H9 (cell line): ENCODE measurements around the gene IQCM. TPM values are rescaled to one million over a fixed set of nuclear protein-coding genes. Genes with fewer than 3 reads are reported as not detected.

ENCODE experiments used
- DNase-seq: peaks from one replicate; pipeline ENCODE4 v3.0.0-alpha.2; 2017
- H2AFZ ChIP-seq: one replicate; pipeline ENCODE4 v1.6.1; 2013; ENCODE audit warnings: mild to moderate bottlenecking, low read length, control low read depth, moderate library complexity
- H2AK5ac ChIP-seq: 2 replicates; pipeline ENCODE4 v1.6.1; 2013; ENCODE audit warnings: low read length, control low read depth, mixed read lengths; ENCODE audit not compliant: insufficient read length
- H2BK120ac ChIP-seq: one replicate; pipeline ENCODE4 v1.6.1; 2013; ENCODE audit warnings: low read depth, mild to moderate bottlenecking, low read length, control low read depth, inconsistent platforms; ENCODE audit not compliant: poor library complexity, severe bottlenecking
- H2BK12ac ChIP-seq: 2 replicates; pipeline ENCODE4 v1.6.1; 2013; ENCODE audit warnings: low read length, control low read depth, mixed read lengths, low read depth; ENCODE audit not compliant: insufficient read length
- H2BK15ac ChIP-seq: 2 replicates; pipeline ENCODE4 v1.6.1; 2013; ENCODE audit warnings: low read depth, low read length, control low read depth
- H2BK20ac ChIP-seq: one replicate; pipeline ENCODE4 v1.6.1; 2013; ENCODE audit warnings: low read depth, mild to moderate bottlenecking, low read length, control low read depth, inconsistent platforms; ENCODE audit not compliant: poor library complexity, severe bottlenecking
- H2BK5ac ChIP-seq: 2 replicates; pipeline ENCODE4 v1.6.1; 2013; ENCODE audit warnings: low read length, control low read depth, mixed read lengths; ENCODE audit not compliant: insufficient read length
- H3K14ac ChIP-seq: 2 replicates; pipeline ENCODE4 v1.6.1; 2013; ENCODE audit warnings: low read length, control low read depth; ENCODE audit not compliant: insufficient read depth
- H3K18ac ChIP-seq: 2 replicates; pipeline ENCODE4 v1.6.1; 2013; ENCODE audit warnings: low read depth, mild to moderate bottlenecking, mixed read lengths, low read length, control low read depth; ENCODE audit not compliant: insufficient read length
- H3K23ac ChIP-seq: 2 replicates; pipeline ENCODE4 v1.6.1; 2013; ENCODE audit warnings: low read length, control low read depth, mixed read lengths, low read depth; ENCODE audit not compliant: insufficient read length
- H3K23me2 ChIP-seq: 2 replicates; pipeline ENCODE4 v1.6.1; 2013; ENCODE audit warnings: low read depth, mild to moderate bottlenecking, mixed read lengths, low read length, control low read depth; ENCODE audit not compliant: insufficient read length, poor library complexity, severe bottlenecking
- H3K27ac ChIP-seq: 2 replicates; pipeline ENCODE4 v1.5.1; 2013; ENCODE audit warnings: low read length, control low read depth, mixed read lengths, low read depth; ENCODE audit not compliant: insufficient read length
- H3K27me3 ChIP-seq: 2 replicates; pipeline ENCODE4 v1.6.1; 2013; ENCODE audit warnings: low read length, control low read depth, inconsistent platforms; ENCODE audit not compliant: insufficient read depth
- H3K4ac ChIP-seq: 2 replicates; pipeline ENCODE4 v1.6.1; 2013; ENCODE audit warnings: low read depth, mild to moderate bottlenecking, control low read depth, inconsistent platforms, low read length, moderate library complexity
- H3K4me1 ChIP-seq: 2 replicates; pipeline ENCODE4 v1.6.1; 2013; ENCODE audit warnings: low read length, control low read depth, inconsistent platforms; ENCODE audit not compliant: insufficient read depth
- H3K4me2 ChIP-seq: 2 replicates; pipeline ENCODE4 v1.6.1; 2013; ENCODE audit warnings: low read length, control low read depth, mixed read lengths; ENCODE audit not compliant: insufficient read length, insufficient read depth
- H3K56ac ChIP-seq: 2 replicates; pipeline ENCODE4 v1.6.1; 2013; ENCODE audit warnings: low read depth, mild to moderate bottlenecking, mixed read lengths, low read length, control low read depth; ENCODE audit not compliant: insufficient read length
- H3K79me1 ChIP-seq: 2 replicates; pipeline ENCODE4 v1.6.1; 2013; ENCODE audit warnings: low read depth, mild to moderate bottlenecking, moderate library complexity, low read length, control low read depth, inconsistent platforms; ENCODE audit not compliant: insufficient read depth, poor library complexity, severe bottlenecking
- H3K79me2 ChIP-seq: 2 replicates; pipeline ENCODE4 v1.6.1; 2013; ENCODE audit warnings: low read length, control low read depth, inconsistent platforms; ENCODE audit not compliant: insufficient read depth
- H3K9ac ChIP-seq: 2 replicates; pipeline ENCODE4 v1.6.1; 2013; ENCODE audit warnings: low read length, control low read depth, mixed read lengths; ENCODE audit not compliant: insufficient read length; ENCODE audit errors: extremely low read depth
- H3K9me3 ChIP-seq: one replicate; pipeline ENCODE4 v1.6.1; 2013; ENCODE audit warnings: low read depth, low read length, inconsistent platforms; ENCODE audit not compliant: control insufficient read depth
- H3T11ph ChIP-seq: one replicate; pipeline ENCODE4 v1.6.1; 2013; ENCODE audit warnings: mild to moderate bottlenecking, low read length, control low read depth, inconsistent platforms
- H4K20me1 ChIP-seq: one replicate; pipeline ENCODE4 v1.6.1; 2013; ENCODE audit not compliant: control insufficient read depth, insufficient read length, insufficient read depth
- H4K5ac ChIP-seq: 2 replicates; pipeline ENCODE4 v1.6.1; 2013; ENCODE audit warnings: low read depth, mild to moderate bottlenecking, mixed read lengths, low read length, control low read depth; ENCODE audit not compliant: insufficient read length
- H4K8ac ChIP-seq: replicated peaks from 2 replicates; pipeline ENCODE4 v1.6.1; 2013; ENCODE audit warnings: low read length, control low read depth, mixed read lengths, low read depth; ENCODE audit not compliant: insufficient read length
- H4K91ac ChIP-seq: 2 replicates; pipeline ENCODE4 v1.6.1; 2013; ENCODE audit warnings: low read depth, mild to moderate bottlenecking, moderate library complexity, mixed read lengths, low read length, control low read depth; ENCODE audit not compliant: insufficient read length
- H3K27ac Mint-ChIP-seq, 3 experiments: 2 replicates in 2 of 3; 3 replicates in 1 of 3; pipeline ENCODE4 v1.8.0; 2020 to 2021; ENCODE audit warnings: mixed read lengths in 3 of 3, mild to moderate bottlenecking in 1 of 3, moderate library complexity in 1 of 3
- H3K27me3 Mint-ChIP-seq: 2 replicates; pipeline ENCODE4 v1.8.0; 2021; ENCODE audit warnings: low read depth, mild to moderate bottlenecking, moderate library complexity, mixed read lengths
- H3K36me3 Mint-ChIP-seq, 3 experiments: 2 replicates in 2 of 3; 3 replicates in 1 of 3; pipeline ENCODE4 v1.8.0; 2020 to 2021; ENCODE audit warnings: low read depth in 3 of 3, mixed read lengths in 3 of 3; ENCODE audit not compliant: insufficient read depth in 1 of 3
- H3K4me1 Mint-ChIP-seq, 2 experiments: 2 replicates each; pipeline ENCODE4 v1.8.0; 2020; ENCODE audit warnings: mixed read lengths in 2 of 2
- H3K4me3 Mint-ChIP-seq, 2 experiments: 2 replicates in 1 of 2; 3 replicates in 1 of 2; pipeline ENCODE4 v1.8.0; 2020 to 2021; ENCODE audit warnings: mild to moderate bottlenecking in 2 of 2, mixed read lengths in 2 of 2, moderate library complexity in 1 of 2
- H3K9me3 Mint-ChIP-seq, 2 experiments: 2 replicates in 1 of 2; 3 replicates in 1 of 2; pipeline ENCODE4 v1.8.0; 2020; ENCODE audit warnings: mild to moderate bottlenecking in 2 of 2, mixed read lengths in 2 of 2, moderate library complexity in 1 of 2
- WGBS: extraction: QIAGEN DNeasy Blood & Tissue Kit; methylation state at CpG from one replicate; pipeline ENCODE4 v1.1.7; 2013; ENCODE audit warnings: missing lambda C conversion rate, low lambda C conversion rate, mixed read lengths; ENCODE audit not compliant: insufficient read length; ENCODE audit errors: extremely low coverage; 5-methylcytosine and 5-hydroxymethylcytosine counted together
- total RNA-seq: library from RNA; stranded (reverse); gene quantifications from 2 replicates; pipeline ENCODE4 v1.2.1, GENCODE V29; 2021
- TF ChIP-seq, protein P1 (sequence below): fragments of 200-600 bp; sonication (generic); conservative IDR thresholded peaks from 3 replicates; pipeline ENCODE4 v1.8.0; 2021; ENCODE audit warnings: antibody characterized with exemption, mild to moderate bottlenecking

The IQCM gene
- total RNA-seq, 1 experiment from 2014 or later: 0.15 TPM

DNA sequence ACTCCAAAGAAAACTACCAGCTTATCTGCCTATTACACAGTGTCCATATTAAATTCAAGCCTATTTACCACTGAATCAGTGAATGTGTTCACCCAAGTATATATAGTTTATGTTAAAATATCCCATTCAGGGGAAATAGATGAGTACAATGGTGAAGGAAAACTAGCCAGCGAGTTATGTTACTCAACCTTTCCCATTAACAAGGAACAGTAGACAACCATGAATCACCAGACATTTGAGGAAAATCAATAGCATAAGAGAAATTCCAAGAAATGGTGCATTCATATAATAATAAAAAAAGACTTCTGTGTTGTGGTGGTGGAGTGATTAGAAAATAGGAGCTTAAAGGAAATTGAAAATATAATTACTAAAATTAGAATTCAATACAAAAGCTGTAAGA lies 21.3 kb downstream of the IQCM start:
- no peak for DNase-seq
- H3K36me3 Mint-ChIP-seq: no peaks in the 10 kb centered on the region
- no peak overlapping the region for H3K27ac Mint-ChIP-seq

More for the DNA sequence above, 21.3 kb downstream of the IQCM start:
- TF ChIP-seq, protein P1, sequence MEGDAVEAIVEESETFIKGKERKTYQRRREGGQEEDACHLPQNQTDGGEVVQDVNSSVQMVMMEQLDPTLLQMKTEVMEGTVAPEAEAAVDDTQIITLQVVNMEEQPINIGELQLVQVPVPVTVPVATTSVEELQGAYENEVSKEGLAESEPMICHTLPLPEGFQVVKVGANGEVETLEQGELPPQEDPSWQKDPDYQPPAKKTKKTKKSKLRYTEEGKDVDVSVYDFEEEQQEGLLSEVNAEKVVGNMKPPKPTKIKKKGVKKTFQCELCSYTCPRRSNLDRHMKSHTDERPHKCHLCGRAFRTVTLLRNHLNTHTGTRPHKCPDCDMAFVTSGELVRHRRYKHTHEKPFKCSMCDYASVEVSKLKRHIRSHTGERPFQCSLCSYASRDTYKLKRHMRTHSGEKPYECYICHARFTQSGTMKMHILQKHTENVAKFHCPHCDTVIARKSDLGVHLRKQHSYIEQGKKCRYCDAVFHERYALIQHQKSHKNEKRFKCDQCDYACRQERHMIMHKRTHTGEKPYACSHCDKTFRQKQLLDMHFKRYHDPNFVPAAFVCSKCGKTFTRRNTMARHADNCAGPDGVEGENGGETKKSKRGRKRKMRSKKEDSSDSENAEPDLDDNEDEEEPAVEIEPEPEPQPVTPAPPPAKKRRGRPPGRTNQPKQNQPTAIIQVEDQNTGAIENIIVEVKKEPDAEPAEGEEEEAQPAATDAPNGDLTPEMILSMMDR: no peak
- Histone ChIP-seq H4K20me1 (no peaks in the 10 kb centered on the region), H3K79me1 (no peaks in the 10 kb centered on the region), H3K4me1 (no peaks in the 10 kb centered on the region), H2BK20ac (no peak overlapping the region), H3K14ac (no peak overlapping the region), H3K27me3 (no peaks in the 10 kb centered on the region), H4K5ac (no peak overlapping the region), H3K27ac (no peak overlapping the region), H3K23ac (no peak overlapping the region), H4K91ac (no peak overlapping the region), H3T11ph (no peak overlapping the region), H2AK5ac (no peak overlapping the region), H3K23me2 (no peaks in the 10 kb centered on the region), H2BK5ac (no peak overlapping the region), H4K8ac (no peak overlapping the region), H3K4ac (no peak overlapping the region), H2BK12ac (no peak overlapping the region), H3K9me3 (no peaks in the 10 kb centered on the region), H3K4me2 (no peak overlapping the region), H2AFZ (no peak overlapping the region), H3K18ac (no peak overlapping the region), H2BK15ac (no peak overlapping the region), H3K79me2 (no peaks in the 10 kb centered on the region), H2BK120ac (no peak overlapping the region), H3K9ac (no peak overlapping the region), H3K56ac (no peak overlapping the region)
- Mint-ChIP-seq H3K27me3 (no peaks in the 10 kb centered on the region), H3K9me3 (no peaks in the 10 kb centered on the region), H3K4me1 (no peaks in the 10 kb centered on the region), H3K4me3 (no peak overlapping the region)
- WGBS: no CpG with 5 or more reads among the region's 1 CpG
